Hepatocyte (in vitro differentiated cells): ENCODE results near the gene YBEY.

ENCODE experiments used
- CTCF ChIP-seq: fragments of 200-600 bp; sonication (generic); IDR thresholded peaks from 2 replicates; pipeline ENCODE4 v1.5.1; 2016; ENCODE audit warnings: antibody characterized with exemption, mild to moderate bottlenecking; ENCODE audit not compliant: poor library complexity
- EZH2 ChIP-seq: fragments of 200-600 bp; sonication (generic); IDR thresholded peaks from 2 replicates; pipeline ENCODE4 v1.6.1; 2016; ENCODE audit warnings: antibody characterized with exemption, mild to moderate bottlenecking, borderline replicate concordance

DNA sequence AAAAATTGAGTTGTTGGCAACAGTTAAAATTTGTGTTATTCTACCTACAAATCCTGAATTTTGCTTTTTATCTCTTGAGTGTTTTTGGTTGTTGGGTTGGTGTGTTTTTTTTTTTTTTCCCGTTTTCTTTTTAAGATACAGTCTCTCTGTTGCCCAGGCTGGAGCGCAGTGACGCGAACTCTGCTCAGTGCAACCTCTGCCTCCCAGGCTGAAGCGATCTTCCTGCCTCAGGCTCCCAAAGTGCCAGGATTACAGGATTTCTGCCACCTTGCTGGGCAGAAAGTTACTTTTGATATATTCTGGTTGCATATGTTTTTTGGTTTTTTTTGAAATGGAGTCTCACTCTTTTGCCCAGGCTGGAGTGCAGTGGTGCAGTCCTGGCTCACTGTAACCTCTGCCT lies 42.0 kb downstream of the YBEY start:
- TF ChIP-seq CTCF (no peak), EZH2 (no peak)
